ENCODE measurements around the gene RAB8B.

Gene RAB8B

DNA sequence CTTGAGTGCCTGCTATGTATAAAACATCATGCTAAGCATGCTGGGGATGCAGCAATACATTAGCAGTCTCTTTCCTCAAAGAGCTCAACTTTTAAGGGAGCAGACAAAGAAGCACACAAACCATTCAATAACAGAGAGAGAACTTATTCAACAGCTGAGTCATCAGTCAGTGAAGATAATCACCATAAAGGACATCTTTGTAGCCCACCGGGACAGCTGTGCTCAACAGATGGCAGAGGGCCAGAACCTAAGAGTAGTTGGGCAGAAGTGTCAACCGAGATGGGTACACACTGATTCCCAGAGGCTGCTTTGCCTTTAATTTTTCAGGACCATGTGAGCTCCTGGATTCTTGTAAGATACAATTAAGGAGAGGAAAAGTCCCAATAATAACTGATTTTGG, 4.2 kb upstream of the RAB8B start:
- no peak for DNase-seq (ENCODE audit: low read depth in 2 of 2)

DNA sequence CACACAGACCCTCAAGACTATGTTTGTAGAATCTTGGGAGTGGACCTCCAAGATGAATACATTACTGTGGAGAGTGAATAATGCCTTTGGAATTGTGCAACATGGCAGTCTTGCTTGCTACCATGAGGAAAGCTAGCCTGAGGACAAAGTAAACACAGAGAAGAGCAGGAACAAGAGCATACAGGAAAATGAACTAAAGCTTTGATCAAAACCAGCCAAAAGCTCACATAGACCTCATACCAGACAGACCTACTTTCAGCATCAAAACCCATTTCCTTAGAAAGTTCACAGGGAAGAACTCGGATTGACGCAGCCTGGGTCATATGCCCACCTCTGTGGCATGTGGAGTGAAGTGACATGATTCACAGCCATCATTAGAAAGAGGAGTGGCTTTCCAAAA, 3.3 kb upstream of the RAB8B start:
- no peak for DNase-seq (ENCODE audit: low read depth in 2 of 2)

DNA sequence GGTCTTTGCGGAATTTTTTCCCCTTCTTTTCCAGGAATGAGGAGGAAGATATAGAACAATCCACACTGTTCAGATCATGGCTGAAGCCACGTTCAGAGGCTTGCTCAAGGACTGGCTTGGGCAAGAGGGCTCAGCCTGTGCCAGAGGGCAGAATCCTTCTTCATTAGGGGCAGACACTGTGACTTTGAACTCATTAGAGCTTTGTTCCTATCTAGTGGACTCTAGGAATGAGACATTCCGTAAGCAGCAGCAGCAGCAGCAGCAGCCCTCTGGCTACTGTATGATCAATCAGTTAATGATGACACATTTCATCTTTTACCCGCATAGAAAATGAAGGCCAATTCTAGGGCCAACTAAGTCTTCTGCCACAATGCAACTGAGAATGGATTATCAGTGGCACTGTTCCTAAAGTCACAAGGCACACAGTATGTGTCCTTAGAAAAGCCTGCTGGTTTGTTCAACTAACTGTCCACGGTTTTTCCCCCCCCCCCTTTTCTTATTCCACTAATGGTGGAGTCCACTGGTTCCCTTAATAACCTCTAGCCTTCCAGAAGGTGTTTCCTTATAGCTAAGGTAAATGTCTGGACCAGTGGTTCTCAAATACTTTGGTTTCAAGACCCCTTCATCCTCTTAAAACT, 1.7 kb upstream of the RAB8B start:
- no peak for DNase-seq (ENCODE audit: low read depth in 2 of 2)

DNA sequence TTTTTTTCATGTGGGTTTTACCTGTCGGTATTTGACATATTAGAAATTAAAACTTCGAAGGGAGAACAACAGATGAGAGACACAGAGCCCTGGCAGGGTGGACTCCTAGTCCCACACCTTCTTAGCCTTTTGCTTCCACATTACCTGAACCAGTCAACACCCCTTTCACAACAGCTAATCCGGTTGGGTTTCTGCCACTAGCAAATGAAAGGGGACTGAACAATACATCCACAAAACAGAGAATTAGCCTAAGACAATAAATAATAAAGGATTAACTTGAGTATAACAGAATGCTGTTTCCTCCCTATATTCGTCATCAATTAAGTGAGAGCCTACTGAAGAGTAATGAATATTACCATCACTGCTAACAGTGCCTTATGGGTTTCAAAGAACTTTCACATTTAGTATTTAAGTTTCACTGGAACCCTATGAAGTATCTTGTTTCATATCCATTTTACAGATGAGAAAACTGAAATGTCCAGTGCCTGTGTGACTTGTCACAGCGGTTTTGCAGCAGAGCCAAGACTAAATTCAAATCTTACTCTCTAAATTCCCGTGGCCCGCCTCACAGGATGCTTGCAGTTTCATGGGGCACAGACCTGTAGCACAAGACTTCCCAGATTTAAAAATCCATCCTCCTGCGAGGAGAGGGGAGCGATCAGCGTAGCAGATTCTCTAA, 1.0 kb upstream of the RAB8B start:
- DNase-seq (ENCODE audit: low read depth in 2 of 2), result no peak

DNA sequence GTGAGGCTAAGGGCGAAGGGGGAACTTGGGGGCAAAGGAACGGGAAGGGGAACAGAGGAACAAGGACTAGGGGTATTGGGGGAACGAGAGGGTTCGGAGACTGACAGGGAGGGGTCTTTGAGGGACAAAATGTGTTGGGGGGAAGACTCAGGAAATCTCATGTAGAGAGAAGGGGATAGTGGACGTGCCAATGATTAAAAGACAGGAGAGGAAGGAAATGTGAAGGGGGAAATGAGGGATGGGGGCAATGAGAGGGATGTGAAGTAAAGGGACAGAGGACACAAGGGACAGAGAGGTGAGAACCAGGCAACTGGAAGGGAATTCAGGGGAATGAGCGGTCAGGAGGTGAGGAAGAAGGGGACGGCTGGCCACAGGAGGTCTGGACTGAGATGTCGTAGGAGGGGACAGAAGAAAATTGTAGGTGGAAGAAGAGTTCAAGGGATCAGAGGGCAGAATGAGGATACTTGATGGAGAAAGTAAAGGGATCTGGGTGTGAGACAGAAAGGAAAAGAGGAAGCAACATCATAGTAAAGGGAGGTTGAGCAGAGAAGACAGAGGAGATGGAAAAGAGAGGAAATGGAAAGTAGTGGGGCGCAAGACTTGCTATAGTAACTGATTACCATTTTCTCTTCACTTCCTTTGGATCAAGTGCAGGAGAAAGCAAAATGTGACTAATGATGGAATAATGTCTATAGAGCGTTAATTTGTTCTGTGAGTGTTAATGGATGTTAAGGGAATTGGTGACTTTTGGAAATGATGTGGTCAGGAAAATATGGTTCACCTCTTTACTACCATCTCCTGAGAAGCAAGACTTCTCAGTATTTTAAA, 749 bp downstream of the RAB8B start:
- DNase-seq (ENCODE audit: low read depth in 2 of 2), result no peak

DNA sequence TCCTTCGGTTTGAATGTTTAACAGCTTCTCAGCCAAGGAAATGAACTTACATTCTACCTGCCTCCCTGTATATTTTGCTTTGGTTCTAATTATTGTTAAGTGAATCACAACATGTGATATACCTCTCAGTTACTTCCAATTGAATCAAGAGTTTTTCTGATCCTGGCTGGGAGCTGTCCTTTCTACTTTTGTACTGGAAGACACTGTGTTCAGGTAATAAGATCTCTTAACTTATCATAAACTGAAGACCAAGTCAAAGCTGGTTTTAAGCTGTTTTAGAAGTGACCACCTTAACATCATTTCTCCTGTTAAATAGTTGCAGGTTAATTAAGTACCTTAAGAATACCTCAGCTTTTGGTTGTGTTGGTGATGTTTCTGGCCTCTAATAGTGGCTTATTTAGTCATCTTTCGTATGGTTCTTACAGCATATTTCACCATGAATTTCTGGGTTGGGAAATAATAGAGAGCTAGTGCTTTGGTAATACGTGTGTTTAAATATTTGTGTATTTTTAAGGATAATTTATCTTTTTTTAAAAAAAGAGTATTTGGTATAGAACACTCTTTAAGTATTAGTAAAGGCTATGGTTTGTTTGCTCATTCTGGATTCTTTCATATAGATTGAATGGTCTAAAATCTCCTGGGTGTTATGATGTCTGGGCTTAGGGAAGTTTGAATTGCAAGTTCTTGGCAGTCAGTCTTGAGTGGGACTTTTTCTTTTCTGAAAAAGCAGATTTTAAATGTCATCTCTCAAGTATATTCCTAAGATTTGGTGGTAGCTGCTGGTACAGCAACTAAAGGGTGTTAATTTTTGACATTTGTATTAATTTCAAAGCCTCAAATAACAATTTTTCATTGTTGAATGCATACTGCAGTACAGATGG, 1.6 kb downstream of the RAB8B start:
- DNase-seq (ENCODE audit: low read depth in 2 of 2), result no peak

DNA sequence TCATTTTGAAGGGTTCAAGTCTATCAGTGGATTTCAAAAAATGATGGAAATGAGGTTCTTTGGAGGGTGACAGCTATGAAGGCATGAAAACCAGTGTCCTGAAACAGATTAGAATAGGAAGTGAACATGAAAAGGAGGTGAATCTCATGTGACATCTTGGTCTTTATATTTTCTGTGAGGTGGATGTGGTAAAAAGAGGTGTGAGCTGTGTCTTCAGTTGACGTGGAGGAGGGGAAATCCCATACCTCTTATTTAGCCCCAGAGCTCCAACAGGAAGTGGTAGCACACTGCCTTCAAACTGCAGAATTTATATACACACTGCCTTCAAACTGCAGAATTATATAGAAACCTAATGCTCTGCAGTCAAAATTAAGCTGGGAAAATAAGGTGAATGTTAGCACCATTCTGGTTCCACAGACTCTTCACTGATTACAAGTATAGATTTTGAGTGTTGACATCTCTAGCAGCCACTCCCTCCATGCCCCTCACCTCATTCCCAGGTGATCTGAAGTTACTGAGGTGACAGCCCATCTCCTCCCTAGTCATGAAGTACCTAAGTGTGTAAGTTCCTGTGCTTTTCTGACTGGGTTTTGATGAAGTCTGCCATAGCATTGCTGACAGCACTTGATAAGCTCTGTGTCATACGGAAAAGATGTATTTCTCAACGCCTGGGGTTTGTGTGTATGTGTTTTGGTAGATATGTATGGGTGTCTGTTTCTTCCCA, 2.7 kb downstream of the RAB8B start:
- DNase-seq (ENCODE audit: low read depth in 2 of 2), result no peak

DNA sequence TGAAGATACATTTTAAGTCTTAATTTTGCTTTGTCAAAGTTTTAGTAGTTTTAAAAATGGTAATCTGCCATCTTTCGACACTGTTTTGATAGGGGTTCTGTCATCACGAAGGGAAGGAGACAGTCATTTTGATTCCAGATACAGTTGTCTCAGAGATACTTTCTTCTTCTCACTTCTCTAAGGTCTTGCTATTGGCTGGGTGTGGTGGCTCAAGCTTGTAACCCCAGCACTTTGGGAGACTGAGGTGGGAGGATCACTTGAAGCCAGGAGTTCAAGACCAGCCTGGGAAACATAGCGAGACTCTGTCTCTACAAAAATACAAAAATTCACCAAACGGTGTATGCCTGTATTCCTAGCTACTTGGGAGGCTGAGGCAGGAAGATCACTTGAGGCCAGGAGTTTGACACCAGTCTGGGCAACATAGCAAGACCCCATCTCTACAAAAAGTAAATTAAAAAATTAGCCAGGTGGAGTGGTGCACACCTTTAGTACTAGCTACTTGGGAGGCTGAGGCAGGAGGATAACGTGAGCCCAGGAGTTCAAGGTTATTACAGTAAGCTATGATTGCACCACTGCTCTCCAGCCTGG, 3.3 kb downstream of the RAB8B start:
- no peak for DNase-seq (ENCODE audit: low read depth in 2 of 2)

DNA sequence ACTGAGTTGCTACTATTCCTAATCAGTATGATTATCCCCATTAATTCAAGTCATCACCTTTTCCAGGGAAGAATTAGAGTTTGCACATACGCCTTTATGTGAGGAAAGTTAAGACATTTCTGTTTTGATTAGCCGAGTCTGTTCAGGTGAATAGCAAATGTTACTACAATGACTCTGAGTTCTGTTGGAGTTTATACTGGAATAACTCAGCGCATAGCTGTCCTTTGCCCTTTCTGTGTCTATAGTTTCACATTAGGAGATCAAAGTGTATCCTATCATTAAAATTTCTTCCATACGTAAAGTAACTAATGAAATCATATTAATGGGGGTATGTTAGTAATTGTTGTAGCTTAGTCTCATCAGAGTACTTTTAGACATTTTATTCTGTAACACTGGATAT, 4.9 kb downstream of the RAB8B start:
- no peak for DNase-seq (ENCODE audit: low read depth in 2 of 2)

DNA sequence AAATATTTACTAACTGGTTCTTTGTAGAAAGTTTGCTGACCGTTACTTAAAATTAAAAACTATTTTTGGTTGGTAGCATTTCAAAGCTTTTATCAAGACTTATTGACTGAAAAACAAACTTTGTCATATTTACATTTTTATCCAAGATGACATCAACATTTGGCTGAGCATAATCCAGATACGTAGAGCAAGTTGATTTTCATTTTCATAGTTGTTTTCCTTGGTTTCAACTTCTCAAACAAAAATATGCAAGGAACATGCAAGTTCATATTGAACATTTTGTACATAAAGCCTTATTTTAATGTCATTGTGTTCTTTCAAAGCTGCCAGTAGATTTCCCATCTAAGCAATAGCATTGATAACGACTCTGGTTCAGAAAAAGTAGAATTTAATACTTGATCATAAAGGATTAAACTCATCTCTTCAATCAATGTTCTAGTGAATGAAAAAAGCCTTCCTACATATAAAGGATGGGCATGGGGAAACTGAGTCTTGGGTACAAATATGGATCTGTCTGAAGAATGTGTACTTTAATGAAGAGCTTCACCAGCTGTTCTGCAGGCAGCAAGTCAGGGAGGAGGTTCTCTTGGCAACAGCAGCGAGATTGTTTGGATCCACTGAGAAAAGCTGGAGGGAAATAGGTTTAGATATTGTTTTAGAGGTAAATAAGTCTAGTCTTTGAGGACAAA, 5.6 kb downstream of the RAB8B start:
- DNase-seq (ENCODE audit: low read depth in 2 of 2), result no peak

DNA sequence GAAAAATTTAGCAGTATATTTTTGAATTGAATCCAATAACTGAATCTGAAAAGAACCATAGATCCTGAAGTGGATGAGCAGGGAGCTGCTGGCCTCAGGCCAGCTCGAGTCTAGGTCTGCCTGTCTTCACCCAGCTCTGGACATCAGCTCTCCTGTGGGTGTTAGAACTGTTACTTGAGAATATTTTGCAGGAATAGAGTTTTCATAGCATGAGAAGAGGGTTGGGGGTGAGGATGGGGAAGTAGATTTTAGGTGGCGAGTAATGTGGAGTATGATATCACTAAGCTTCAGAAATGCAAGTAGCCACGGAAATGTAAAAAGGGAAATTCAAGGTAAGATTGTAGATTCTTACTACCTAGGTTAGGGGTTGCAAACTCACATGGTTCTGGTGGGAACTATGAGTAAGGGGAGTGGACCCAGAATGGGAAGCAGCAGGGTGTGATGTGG, 6.2 kb downstream of the RAB8B start:
- DNase-seq (ENCODE audit: low read depth in 2 of 2), result no peak

DNA sequence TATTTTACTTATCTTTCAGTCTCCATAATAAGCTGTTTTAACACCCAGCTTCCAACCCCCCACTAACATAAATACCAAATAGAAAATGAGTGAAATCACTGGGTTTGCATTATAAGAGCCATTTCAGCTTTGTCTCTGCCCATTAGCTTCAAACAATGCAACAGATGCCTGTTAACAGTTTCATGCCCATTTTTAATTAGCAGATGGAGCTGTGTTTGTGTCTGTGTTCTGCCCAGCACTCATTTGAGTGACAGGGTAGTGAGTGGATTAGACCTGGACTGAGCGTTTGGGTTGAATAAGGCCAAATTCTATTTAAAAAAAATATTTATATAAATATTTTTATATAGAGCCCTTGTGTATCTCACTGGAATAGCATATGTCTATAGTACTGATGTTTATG, 7.4 kb downstream of the RAB8B start:
- DNase-seq (ENCODE audit: low read depth in 2 of 2), result no peak

DNA sequence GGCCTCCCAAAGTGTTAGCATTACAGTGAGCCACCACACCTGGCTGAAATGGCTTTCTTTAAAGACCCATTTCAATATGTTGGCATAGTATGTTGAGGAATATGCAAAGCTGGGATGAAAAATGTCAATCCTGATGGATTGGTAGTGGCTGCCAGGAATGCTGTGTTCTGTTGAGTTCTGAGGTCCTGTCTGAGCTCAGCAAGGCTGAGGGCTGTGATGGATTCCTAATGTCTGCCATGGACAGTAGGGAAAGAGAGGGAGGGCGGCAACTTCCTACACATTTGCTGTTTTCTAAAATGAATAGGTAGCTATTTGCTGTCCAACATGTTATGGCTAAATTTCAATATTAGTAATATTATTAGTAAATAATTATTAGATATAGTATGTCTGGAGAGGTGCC, 8.2 kb downstream of the RAB8B start:
- DNase-seq (ENCODE audit: low read depth in 2 of 2), result no peak

DNA sequence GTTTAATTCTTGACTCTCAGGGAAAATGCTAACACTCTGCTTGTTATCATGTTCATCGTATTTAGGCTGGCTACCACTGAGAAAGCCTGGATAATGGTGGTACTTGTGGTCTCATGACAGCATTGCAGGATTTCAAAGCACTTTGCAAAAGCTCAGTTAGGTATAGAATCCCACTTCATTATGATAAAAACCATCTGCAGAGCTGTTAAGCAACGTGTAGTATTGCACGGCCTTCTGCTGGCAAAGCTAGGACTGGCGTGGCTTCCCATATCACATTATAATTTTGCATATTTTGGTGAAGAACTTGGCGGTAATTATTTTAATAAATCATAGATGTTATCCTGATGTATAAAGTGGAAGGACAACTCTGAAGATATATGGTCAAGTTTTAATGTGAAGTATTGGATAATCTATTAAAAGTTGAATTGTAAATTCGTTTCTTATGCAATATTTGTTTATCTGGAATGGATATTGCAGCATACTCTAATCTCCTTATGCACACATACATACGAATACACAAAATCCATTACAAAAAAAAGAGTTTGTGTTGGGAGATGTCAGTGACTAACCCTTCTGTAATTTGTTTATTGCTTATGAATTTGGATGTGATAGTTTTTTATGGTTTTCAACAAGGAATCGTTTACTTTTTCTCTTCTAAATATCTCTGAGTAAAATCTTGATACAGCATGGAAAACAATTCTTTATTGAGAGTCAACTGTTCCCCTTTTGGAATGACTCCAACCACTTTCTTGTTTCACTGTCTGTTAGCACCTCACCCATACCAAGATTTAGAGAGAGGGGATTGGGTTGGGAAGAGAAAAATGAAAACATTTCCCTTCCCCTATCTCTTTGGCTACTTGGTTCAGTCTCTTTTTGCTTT, 9.2 kb downstream of the RAB8B start:
- DNase-seq (ENCODE audit: low read depth in 2 of 2), result no peak

DNA sequence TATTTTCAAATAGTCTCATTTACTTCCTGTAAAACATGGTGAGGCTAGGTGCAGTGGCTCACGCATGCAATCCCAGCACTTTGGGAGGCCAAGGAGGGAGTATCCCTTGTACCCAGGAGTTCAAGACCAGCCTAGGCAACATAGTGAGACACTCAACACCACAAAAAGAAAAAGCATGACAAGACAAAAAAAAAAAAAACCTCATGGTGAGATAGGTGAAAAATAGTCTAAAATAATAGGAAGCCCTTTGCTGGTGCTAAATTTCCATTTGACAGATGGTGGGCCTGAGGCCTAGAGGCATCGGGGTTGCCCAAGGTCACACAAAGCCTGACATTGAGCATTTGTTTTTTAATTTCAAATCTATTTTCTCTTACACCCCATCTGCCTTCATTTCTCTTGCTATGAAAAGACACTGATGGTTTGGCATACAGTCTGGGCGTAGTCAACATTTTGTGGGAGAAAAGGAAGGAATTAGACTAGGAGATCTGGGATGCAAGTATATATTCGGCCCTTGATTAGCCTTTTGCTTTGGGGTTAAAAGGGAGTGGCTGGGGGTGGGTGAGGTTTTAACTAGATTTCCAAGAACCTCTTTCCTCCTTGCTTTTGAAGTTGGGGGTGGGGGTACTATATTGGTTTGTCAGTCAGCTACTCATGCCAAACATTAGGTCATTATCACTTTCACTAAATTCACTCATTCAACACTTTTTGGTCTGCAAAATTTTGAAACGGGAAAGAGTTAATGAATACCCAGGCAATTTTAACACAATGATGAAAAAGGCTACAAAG, 11.3 kb downstream of the RAB8B start:
- DNase-seq (ENCODE audit: low read depth in 2 of 2), result no peak

DNA sequence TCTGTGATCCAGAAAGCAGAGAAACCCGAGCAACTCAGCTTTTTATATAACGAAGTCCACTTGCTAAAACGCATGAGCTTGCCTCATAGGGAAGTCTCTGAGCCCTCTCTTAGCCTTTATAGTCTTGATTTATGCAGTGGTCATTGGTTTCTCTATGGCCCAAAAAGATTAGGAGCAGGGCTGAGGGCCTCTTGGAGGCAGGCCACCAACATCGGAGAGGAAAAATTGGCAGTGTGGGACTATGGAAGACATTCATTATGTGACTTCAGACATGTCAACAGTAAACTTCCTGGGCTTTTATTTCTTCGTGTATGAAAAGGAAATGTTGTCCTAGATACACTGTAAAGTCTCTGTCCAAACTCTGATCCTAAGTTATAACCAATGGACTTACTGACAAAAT, 13.5 kb downstream of the RAB8B start:
- DNase-seq (ENCODE audit: low read depth in 2 of 2), result no peak

DNA sequence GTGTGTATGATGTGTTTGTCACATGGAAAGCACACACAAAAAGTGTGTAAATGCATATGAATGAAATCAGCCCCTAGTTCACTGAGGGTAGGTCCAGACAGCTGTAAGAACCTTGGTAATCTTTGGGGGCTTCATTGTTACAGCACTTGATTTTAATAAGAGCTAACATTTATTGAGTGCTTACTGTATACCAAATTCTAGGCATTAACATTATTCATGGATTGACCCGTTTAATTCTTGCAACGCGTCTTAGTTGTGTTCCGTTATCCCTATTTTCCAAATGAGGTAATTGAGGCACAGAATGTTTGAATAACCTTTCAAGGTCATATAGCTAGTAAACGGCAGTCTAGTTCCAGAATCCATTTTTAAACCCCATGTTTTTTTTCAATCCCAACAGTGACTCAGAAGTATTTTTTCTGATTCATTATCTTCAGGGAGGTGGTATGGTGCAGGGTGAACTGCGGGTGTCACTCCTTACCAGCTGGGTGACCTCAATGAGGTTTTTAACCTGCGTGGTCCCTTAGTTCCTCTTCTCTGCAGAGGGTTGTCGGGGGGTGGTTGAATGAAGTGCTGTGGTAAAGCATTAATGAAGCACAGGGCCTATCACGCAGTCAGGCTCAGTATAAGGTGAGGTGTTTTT, 14.2 kb downstream of the RAB8B start:
- no peak for DNase-seq (ENCODE audit: low read depth in 2 of 2)

DNA sequence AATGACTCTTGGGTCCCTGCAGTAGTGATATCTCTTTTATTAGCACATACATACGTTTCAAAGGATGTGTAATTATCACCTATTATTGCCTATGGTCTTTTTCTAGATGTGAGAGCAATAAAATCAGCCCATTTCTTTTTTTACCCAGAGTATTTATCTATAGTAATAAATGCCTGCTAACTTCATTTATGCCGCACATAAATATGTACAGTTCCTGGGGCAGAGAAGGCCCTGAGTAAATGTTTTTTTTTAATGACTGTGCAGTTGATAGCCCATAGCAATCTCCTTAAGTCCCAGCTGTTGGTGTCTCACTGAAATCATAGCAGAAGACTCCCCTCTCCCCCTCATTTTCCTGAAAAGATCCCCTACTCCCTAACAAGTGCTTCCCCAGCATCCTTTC, 16.7 kb downstream of the RAB8B start:
- no peak for DNase-seq (ENCODE audit: low read depth in 2 of 2)

All from activated CD4-positive, alpha-beta T cell treated with anti-CD3 and anti-CD28 coated beads for 24 hours (primary cell).